ENCODE measurements around the gene DKC1.

DNA sequence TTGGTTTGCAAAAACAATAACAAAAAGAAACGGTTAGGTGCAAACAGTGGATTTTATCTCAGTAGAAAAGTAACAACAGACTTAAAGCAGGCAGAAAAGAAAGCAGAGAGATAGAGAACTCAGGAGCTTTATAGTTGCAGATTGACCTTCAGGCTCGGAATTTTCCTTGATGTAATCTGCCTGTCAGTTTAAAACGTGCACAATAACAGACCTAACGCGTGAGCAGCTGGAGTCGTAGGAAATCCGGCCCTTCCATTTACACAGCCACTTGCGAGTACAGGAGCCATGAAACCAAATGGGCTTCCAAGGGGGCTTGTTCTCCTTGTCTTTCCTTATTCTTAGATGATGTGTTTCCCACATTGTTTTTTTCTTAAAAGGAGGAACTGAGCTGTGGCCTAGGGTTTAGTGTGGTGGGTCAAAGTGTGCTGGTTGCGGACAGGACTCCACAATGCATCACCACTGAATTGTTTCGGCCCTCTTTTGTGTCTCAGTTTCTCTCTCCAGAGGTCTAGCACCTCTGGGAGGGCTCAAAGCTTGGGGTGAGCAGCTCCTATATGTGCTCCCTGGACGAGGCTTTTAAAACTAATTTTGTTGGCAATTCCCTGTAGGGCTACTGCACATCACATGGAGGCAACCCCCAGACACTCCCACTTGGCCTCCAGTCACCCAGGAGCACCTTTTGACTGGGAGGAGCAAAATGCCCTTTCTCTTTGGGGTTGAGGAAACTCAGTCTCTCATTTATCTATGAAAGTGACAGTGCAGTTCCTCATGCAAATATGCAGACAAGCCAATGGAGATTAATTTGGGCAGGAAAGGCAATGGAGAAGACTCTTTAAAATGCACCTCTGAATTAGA lies 56.5 kb downstream of the DKC1 start:
- TF ChIP-seq, protein P1, sequence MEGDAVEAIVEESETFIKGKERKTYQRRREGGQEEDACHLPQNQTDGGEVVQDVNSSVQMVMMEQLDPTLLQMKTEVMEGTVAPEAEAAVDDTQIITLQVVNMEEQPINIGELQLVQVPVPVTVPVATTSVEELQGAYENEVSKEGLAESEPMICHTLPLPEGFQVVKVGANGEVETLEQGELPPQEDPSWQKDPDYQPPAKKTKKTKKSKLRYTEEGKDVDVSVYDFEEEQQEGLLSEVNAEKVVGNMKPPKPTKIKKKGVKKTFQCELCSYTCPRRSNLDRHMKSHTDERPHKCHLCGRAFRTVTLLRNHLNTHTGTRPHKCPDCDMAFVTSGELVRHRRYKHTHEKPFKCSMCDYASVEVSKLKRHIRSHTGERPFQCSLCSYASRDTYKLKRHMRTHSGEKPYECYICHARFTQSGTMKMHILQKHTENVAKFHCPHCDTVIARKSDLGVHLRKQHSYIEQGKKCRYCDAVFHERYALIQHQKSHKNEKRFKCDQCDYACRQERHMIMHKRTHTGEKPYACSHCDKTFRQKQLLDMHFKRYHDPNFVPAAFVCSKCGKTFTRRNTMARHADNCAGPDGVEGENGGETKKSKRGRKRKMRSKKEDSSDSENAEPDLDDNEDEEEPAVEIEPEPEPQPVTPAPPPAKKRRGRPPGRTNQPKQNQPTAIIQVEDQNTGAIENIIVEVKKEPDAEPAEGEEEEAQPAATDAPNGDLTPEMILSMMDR (IDR thresholded peaks at IDR 0.05; ENCODE audit: low read length) = no peak
- no peak for TF ChIP-seq EZH2 (IDR thresholded peaks at IDR 0.05; ENCODE audit: borderline replicate concordance, low read length)

All from OCI-LY1 (cell line).